ENCODE results near the gene MYH11. TPM values are rescaled to one million over a fixed set of nuclear protein-coding genes. Genes with fewer than 3 reads are reported as not detected.
"Not testable (repeated sequence)": the region's sequence is repeated elsewhere in the genome, so short reads cannot be mapped to it uniquely, and the experiment has no call there.

MYH11 gene
- polyA plus RNA-seq, 1 donor (not counting 4 experiments of a cell fraction or from before 2014, with no cell fraction given): not detected

DNA sequence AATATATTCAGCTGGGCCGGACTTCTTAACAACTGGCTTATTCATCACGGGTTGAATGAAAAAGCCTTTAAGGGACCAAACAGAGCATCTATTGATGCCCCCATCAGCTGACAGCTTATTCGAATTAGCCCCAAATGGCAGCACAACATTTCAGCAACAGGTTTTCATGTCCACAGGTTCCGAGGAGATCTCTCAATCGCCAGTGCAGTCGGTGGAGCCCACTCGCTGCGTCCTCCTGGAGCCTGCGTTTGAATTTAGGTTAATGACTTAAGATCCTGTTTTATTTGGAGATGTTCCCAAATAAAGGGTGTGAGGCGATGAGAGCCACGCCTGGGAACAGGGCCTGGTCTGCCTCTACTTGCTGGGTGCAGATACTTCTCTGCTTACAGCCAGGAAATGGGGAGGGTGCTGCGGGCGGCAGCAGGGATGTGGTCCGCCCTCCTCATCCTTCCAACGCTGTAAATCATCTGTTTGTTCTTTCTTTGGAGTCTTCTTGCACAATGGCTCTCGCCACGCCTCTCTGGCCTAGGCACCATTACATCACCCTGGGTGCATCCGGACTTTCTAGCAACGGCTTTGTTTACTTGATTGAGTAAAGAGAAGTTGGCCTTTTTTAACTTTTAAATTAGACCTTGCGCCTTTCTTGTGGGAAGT, 184.2 kb downstream of the MYH11 start:
- DNase-seq (ENCODE audit: low read depth, low spot score): peak; percentile 80
- Histone ChIP-seq H3K36me3 (ENCODE audit: control insufficient read depth in 2 of 2, extremely low read depth in 1 of 2, insufficient read depth in 2 of 2, low read length in 2 of 2) (peaks cover 14 to 32% of the 10 kb centered on the region in 2 experiments), H3K4me3 (ENCODE audit: control insufficient read depth in 2 of 3, extremely low read depth in 1 of 3, insufficient read depth in 2 of 3, low read depth in 1 of 3, low read length in 3 of 3) (peak overlapping the region in 2 of 3 experiments; percentile 41 to 48), H3K79me2 (ENCODE audit: control insufficient read depth, insufficient read depth, low read length) (peaks cover 36% of the 10 kb centered on the region), H3K4me2 (ENCODE audit: control insufficient read depth, extremely low read depth, insufficient read depth, low read depth, low read length) (peak overlapping the region; percentile 87), H3K27ac (ENCODE audit: control insufficient read depth, insufficient read depth, low read length) (peak overlapping the region; percentile 97), H3K9ac (ENCODE audit: control insufficient read depth, extremely low read depth, insufficient read depth, low read length) (peak overlapping the region; percentile 87), H3K9me1 (ENCODE audit: control insufficient read depth, extremely low read depth, insufficient read depth, low read length) (peaks cover 2% of the 10 kb centered on the region), H4K20me1 (ENCODE audit: control insufficient read depth, extremely low read depth, insufficient read depth, low read length) (no peaks in the 10 kb centered on the region), H2AFZ (ENCODE audit: control insufficient read depth, low read length) (peak overlapping the region; percentile 53), H3K9me3 (ENCODE audit: control insufficient read depth, low read depth, low read length) (no peaks in the 10 kb centered on the region), H3K27me3 (ENCODE audit: control insufficient read depth, extremely low read depth, insufficient read depth, low read length) (no peaks in the 10 kb centered on the region), H3K4me1 (ENCODE audit: control insufficient read depth, extremely low read depth, insufficient read depth, low read length) (peaks cover 44% of the 10 kb centered on the region)
- dilution Hi-C loops (cut with MboI; ENCODE audit: extremely low pct_ligation_motif_present, low sequenced_read_pairs): no loop called here
- FAIRE-seq: peak; percentile 59
- TF ChIP-seq, protein P1, sequence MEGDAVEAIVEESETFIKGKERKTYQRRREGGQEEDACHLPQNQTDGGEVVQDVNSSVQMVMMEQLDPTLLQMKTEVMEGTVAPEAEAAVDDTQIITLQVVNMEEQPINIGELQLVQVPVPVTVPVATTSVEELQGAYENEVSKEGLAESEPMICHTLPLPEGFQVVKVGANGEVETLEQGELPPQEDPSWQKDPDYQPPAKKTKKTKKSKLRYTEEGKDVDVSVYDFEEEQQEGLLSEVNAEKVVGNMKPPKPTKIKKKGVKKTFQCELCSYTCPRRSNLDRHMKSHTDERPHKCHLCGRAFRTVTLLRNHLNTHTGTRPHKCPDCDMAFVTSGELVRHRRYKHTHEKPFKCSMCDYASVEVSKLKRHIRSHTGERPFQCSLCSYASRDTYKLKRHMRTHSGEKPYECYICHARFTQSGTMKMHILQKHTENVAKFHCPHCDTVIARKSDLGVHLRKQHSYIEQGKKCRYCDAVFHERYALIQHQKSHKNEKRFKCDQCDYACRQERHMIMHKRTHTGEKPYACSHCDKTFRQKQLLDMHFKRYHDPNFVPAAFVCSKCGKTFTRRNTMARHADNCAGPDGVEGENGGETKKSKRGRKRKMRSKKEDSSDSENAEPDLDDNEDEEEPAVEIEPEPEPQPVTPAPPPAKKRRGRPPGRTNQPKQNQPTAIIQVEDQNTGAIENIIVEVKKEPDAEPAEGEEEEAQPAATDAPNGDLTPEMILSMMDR (optimal IDR thresholded peaks at IDR 0.05 in 1 of 3, IDR thresholded peaks at IDR 0.05 in 1 of 3, conservative IDR thresholded peaks at IDR 0.05 in 1 of 3; ENCODE audit: extremely low read depth in 1 of 3, insufficient read depth in 2 of 3, low read length in 3 of 3): no peak
- TF ChIP-seq EZH2 (IDR thresholded peaks at IDR 0.05; ENCODE audit: low read length): no peak

DNA sequence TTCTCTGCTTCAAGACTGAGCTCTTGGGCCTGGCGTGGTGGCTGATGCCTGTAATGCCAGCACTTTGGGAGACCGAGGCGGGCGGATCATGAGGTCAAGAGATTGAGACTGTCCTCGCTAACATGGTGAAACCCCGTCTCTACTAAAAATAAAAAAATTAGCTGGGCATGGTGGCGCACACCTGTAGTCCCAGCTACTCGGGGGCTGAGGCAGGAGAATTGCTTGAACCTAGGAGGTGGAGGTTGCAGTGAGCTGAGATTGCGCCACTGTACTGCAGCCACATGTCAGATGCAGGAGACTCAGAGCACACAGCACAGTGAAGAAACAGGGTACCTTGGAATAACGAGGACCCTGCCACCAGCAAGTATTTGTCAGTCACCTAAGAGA, 184.7 kb downstream of the MYH11 start:
- FAIRE-seq; H2AFZ ChIP-seq (ENCODE audit: control insufficient read depth, low read length); H3K27me3 ChIP-seq (ENCODE audit: control insufficient read depth, extremely low read depth, insufficient read depth, low read length); dilution Hi-C loops (cut with MboI; ENCODE audit: extremely low pct_ligation_motif_present, low sequenced_read_pairs); DNase-seq (ENCODE audit: low read depth, low spot score); H3K9me1 ChIP-seq (ENCODE audit: control insufficient read depth, extremely low read depth, insufficient read depth, low read length); H4K20me1 ChIP-seq (ENCODE audit: control insufficient read depth, extremely low read depth, insufficient read depth, low read length); H3K9me3 ChIP-seq (ENCODE audit: control insufficient read depth, low read depth, low read length): not testable (repeated sequence)
- H3K4me2 ChIP-seq (ENCODE audit: control insufficient read depth, extremely low read depth, insufficient read depth, low read depth, low read length): peak overlapping the region; percentile 87
- peak overlapping the region; percentile 87 for H3K9ac ChIP-seq (ENCODE audit: control insufficient read depth, extremely low read depth, insufficient read depth, low read length)
- H3K79me2 ChIP-seq (ENCODE audit: control insufficient read depth, insufficient read depth, low read length): peaks cover 34% of the 10 kb centered on the region
- peak overlapping the region; percentile 97 for H3K27ac ChIP-seq (ENCODE audit: control insufficient read depth, insufficient read depth, low read length)
- peak overlapping the region in 1 of 3 experiments; percentile 24 for H3K4me3 ChIP-seq (ENCODE audit: control insufficient read depth in 2 of 3, extremely low read depth in 1 of 3, insufficient read depth in 2 of 3, low read depth in 1 of 3, low read length in 3 of 3)
- H3K4me1 ChIP-seq (ENCODE audit: control insufficient read depth, extremely low read depth, insufficient read depth, low read length): peaks cover 44% of the 10 kb centered on the region
- H3K36me3 ChIP-seq (ENCODE audit: control insufficient read depth in 2 of 2, extremely low read depth in 1 of 2, insufficient read depth in 2 of 2, low read length in 2 of 2): peaks cover 14 to 37% of the 10 kb centered on the region in 2 experiments
